Activated CD4-positive, alpha-beta T cell treated with anti-CD3 and anti-CD28 coated beads, Interleukin-2, amount 50 U/mL, for 24 hours (primary cell): ENCODE measurements around the gene ZFP92.

Experiments used
- DNase-seq, 2 donors: peaks; one replicate each; pipeline ENCODE4 v3.0.0-alpha.2; 2020; ENCODE audit warnings: low read depth in 1 of 2, low spot score in 1 of 2

ZFP92 gene

DNA sequence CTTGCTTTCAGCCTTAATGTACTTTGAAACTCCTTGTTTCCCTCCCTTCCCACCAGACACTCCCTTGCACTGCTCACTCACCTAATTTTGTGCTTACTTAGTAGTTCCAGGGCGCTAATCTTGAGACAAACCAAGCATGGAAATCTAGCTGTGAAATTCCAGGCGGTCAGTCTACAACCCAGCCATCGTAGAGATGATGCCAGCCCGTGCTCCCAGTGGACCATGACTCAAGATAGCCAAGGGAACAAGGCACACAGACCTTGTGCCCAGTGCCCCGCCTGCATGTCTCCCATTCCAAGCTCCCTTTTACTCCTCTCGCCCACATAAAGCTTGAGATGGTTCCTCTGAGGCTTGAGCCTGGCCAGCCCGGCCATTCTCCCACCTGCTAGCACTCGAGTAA, 23.5 kb downstream of the ZFP92 start:
- DNase-seq = no peak

GRCh38 chrX:153435845-153436244, 24.6 kb downstream of the ZFP92 start:
- DNase-seq = no peak

- no peak for DNase-seq
Observed at GRCh38 chrX:153438532-153438931, 27.3 kb downstream of the ZFP92 start.

- no peak for DNase-seq
Observed at GRCh38 chrX:153439977-153440376, 28.7 kb downstream of the ZFP92 start.

DNA sequence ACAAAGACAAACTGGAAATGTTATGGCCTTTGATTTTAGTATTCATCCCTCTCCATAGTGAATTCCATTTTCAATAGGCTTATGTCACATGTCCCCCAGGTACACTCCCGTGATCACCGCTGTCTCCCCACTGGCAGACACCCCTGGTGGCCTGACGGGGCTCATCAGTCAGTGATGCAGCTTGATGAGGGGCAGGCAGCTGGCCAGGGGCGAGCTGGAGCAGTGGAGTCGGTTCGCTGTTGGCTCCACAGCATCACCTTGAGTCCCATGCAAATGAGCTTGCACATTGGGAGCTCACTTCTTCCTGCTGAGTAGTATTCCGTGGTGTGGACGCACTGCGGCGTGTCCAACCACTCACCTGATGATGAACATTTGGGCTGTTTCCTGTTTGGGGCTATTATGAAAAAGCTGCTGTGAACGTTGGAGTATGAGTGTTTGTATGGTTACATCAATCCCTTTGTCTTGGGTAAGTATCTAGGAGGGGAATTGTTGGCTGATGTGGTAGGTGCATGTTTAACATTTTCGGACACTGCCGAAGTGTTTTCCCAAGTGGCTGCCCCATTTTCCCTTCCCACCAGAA, 29.4 kb downstream of the ZFP92 start:
- no peak for DNase-seq

GRCh38 chrX:153441296-153441695, 30.0 kb downstream of the ZFP92 start:
- no peak for DNase-seq

DNA sequence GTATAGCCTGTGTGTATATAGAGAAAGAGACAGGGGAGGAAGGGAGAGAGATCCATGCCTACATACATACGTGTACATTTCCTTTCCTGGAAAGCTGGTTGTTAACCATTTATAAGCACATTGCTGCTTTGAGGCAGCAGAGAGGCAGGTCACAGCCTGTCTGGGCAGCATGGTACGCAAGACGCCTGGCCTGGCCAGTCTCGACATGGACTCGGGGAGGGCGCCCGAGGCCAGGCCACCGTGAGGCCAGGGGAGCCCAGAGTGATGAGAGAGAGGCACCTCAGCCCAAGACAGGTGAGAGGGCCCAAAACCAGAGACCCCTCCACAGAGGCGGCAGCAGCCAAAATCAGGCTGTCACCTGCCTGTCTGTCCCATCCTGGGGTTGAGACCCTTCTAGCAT, 30.7 kb downstream of the ZFP92 start:
- no peak for DNase-seq

- no peak for DNase-seq
Observed at GRCh38 chrX:153442463-153442862, 31.2 kb downstream of the ZFP92 start.

DNA sequence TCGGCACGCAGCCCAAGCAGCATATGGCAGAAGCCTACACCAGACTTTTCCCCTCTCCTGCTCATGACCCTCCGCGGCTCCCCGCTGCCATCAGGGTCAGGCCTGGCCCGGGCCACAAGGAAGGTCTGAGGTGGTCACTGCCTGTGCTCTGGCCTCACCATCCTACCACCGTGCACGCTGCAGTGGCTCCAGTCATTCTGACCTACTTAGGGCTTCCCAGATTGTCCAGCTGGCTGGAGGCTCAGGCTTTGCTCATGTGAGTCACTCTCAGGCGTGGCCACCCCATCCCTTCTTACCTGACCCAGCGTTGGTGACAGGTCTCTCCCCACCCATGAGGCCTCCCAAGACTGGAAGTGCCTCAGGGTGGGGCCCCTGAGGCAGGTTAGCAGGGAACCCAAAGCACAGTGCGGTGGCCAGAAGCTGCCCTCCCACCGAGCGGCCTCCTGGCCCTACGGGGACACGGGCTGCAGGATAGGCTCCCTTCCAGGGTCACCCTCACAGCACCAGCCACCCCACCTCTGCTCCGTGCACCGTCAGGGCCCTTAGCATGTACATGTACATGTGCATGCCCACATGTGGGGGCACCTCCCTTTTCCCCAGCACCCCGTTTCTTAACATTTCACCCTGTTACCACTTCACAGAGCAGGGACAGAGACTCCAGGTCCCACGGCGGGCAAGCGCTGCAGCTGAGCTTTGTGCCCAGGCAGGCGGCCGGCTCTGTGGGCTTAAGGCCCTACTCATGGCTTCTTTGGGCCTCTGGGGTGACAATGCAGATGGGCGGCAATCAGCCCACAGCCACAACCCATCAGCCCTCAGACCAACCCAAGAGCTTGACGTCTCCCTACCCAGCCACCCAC, 32.4 kb downstream of the ZFP92 start:
- DNase-seq = no peak

GRCh38 chrX:153444333-153445011, 33.2 kb downstream of the ZFP92 start:
- no peak for DNase-seq

- no peak for DNase-seq
Observed at GRCh38 chrX:153445106-153445855, 34.0 kb downstream of the ZFP92 start.

DNA sequence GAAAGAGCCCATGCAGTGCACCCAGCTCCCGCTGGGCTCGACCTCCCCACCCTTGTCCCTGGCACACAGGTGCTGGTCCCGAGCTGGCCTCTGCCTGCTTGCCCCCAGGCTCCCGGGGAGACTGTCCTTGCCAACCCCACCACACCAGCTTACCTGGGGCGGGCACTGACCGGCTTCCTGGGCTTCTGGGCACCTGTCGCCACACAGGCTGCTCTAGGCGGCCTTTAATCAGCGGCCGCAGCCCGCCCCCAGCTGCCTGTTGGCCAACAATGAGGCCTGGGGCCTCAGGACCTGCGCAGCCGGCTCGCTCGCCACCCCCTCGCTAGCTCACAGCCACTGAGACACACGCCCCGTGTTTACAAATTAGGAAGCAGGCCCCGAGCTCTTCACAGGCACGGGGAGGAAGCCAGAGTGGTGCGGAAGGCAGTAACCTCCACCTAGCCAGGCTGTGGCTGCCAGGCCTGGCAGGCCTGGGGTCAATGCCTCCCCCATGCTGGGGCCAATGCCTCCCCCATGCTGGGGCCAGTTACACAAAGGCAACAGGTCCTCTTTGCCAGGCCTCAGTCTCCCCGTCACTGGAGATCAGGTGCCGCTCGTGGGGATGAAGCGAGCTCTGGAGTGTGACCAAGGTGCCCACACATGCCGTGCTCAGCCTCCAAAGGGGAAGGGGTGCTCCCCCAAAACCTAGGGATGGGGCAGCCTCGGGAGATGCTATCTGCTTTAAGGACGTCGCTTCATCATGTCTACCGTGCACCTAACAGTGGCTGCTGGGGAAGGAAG, 34.8 kb downstream of the ZFP92 start, which contains the start of gene TREX2:
Gene TREX2, minus strand, starts transcription at position 201 of the 780 bp plus-strand sequence. CDS start 626 bp downstream, outside the sequence.
- no peak for DNase-seq

DNA sequence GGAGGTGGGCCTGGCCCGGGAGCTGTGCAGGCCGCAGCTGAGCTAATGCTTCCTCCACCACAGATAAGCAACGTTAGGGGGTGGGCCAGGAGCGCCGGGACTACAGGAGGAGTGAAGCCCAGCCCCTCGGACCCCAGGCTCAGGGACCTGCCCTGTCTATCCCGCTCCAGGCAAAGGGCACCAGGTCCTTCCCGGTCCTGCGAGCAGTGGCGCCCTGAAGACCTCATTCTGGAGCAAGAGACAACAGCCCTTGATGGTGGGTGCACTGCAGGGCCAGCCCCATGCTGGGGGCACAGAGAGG, 35.3 kb downstream of the ZFP92 start:
- no peak for DNase-seq

GRCh38 chrX:153446950-153447580, 35.8 kb downstream of the ZFP92 start:
- no peak for DNase-seq

DNA sequence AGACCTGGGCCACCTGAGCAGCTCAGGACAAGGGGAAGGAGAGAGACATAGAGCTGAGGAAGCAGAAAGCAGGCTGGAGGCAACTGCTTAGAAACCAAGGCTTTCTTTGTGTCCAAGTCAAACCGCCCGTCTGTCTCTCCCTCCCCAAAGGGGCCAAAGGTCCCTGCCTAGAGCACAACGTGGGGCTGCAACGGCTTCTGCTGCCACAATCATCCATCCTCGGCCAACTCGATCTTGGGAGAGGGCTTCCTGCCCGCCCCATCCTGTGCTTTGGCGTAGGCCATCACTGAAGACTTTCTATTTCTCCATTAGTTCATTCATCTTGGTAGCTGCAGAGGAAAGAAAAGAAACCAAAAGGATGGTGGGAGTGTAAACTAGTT, 36.3 kb downstream of the ZFP92 start:
- no peak for DNase-seq

- DNase-seq = no peak
Observed at GRCh38 chrX:153448556-153449367, 37.5 kb downstream of the ZFP92 start.

GRCh38 chrX:153449368-153450113, 38.3 kb downstream of the ZFP92 start:
- DNase-seq = no peak

GRCh38 chrX:153450114-153450948, 39.1 kb downstream of the ZFP92 start:
- no peak for DNase-seq
